DOHH2 (cell line): ENCODE measurements around the gene RFPL3.
"Not testable (repeated sequence)": the region's sequence is repeated elsewhere in the genome, so short reads cannot be mapped to it uniquely, and the experiment has no call there.

Experiments
- H3F3A ChIP-seq: fragments of 200-600 bp; sonication (generic), shearing (Covaris generic); 2 replicates; pipeline ENCODE4 v1.6.0; 2016; ENCODE audit warnings: antibody characterized with exemption, mild to moderate bottlenecking; ENCODE audit not compliant: control insufficient read depth, insufficient read depth
- H3K27ac ChIP-seq: fragments of 200-600 bp; sonication (generic); 2 replicates; pipeline ENCODE4 v1.5.1; 2014; ENCODE audit warnings: low read depth, mild to moderate bottlenecking, low read length, moderate library complexity
- H3K27me3 ChIP-seq: fragments of 200-600 bp; sonication (generic); 2 replicates; pipeline ENCODE4 v1.6.1; 2014; ENCODE audit warnings: mild to moderate bottlenecking, low read length, mixed read lengths; ENCODE audit not compliant: control insufficient read depth
- H3K36me3 ChIP-seq: fragments of 200-600 bp; sonication (generic); 2 replicates; pipeline ENCODE4 v1.6.1; 2014; ENCODE audit warnings: mild to moderate bottlenecking, low read length, moderate library complexity, mixed read lengths; ENCODE audit not compliant: control insufficient read depth
- H3K4me1 ChIP-seq: fragments of 200-600 bp; sonication (generic); 2 replicates; pipeline ENCODE4 v1.6.1; 2014; ENCODE audit warnings: mild to moderate bottlenecking, low read length, mixed read lengths; ENCODE audit not compliant: control insufficient read depth
- H3K4me2 ChIP-seq: fragments of 200-600 bp; sonication (generic); 2 replicates; pipeline ENCODE4 v1.6.0; 2014; ENCODE audit warnings: mild to moderate bottlenecking, low read length, moderate library complexity
- H3K4me3 ChIP-seq: fragments of 200-600 bp; sonication (generic); 2 replicates; pipeline ENCODE4 v1.5.1; 2014; ENCODE audit warnings: mild to moderate bottlenecking, low read length, mixed read lengths
- H3K79me2 ChIP-seq: fragments of 200-600 bp; sonication (generic); 2 replicates; pipeline ENCODE4 v1.6.1; 2014; ENCODE audit warnings: mild to moderate bottlenecking, low read length, mixed read lengths; ENCODE audit not compliant: control insufficient read depth
- H3K9me2 ChIP-seq: fragments of 200-600 bp; sonication (generic); replicated peaks from 2 replicates; pipeline ENCODE4 v1.6.1; 2014; ENCODE audit warnings: mild to moderate bottlenecking, low read length, mixed read lengths; ENCODE audit not compliant: control insufficient read depth
- H3K9me3 ChIP-seq: fragments of 200-600 bp; sonication (generic); 2 replicates; pipeline ENCODE4 v1.6.1; 2014; ENCODE audit warnings: antibody characterized with exemption, low read length, mixed read lengths; ENCODE audit not compliant: control insufficient read depth, insufficient read depth
- H4K20me1 ChIP-seq: fragments of 200-600 bp; sonication (generic); 2 replicates; pipeline ENCODE4 v1.6.0; 2014; ENCODE audit warnings: low read depth, mild to moderate bottlenecking, antibody characterized with exemption, low read length, moderate library complexity; ENCODE audit not compliant: control insufficient read depth, insufficient read depth
- EZH2phosphoT487 ChIP-seq: fragments of 200-600 bp; sonication (generic); IDR thresholded peaks from 2 replicates; pipeline ENCODE4 v1.6.1; 2017; ENCODE audit warnings: borderline replicate concordance, mild to moderate bottlenecking, antibody characterized with exemption, low read length, moderate library complexity, mixed read lengths
- TF ChIP-seq, protein P1 (sequence below): fragments of 200-600 bp; sonication (generic); IDR thresholded peaks from one replicate; pipeline ENCODE4 v1.5.1; 2014; ENCODE audit warnings: antibody characterized with exemption, mild to moderate bottlenecking, low read depth, low read length; ENCODE audit not compliant: poor library complexity, severe bottlenecking

RFPL3 gene

DNA sequence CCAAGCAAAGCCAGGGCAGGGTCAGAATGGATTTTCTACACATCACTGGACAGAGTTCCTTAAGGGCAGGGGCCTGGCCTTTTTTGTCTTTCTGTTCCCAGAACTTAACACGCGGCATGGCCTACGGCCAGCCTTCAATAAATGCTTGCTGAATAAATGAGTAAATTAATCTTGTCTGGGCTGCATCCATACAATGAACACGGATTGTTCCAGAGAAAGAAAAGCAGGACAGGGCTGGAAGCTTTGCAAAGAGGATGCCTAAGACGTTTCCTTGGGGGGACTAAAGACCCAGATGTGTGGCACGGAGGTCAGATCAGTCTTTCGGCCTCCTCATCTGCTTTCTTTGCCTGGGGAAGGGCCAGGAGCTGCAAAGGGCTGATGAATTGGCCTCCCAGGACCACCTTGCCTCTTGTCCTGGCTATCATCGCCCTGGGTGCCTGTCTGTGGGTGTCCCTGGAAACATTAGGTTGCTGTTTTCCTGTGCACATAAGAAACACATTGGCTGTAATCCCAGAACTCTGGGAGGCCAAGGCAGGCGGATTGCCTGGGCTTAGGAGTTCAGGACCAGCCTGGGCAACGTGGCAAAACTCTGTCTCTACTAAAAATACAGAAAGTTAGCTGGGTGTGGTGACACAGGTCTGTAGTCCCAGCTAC is 20.8 kb upstream of the RFPL3 start:
- H3K9me2 ChIP-seq, result no peaks in the 10 kb centered on the region
- no peak overlapping the region for H3K4me3 ChIP-seq
- H3F3A ChIP-seq, result no peaks in the 10 kb centered on the region
- TF ChIP-seq, protein P1, sequence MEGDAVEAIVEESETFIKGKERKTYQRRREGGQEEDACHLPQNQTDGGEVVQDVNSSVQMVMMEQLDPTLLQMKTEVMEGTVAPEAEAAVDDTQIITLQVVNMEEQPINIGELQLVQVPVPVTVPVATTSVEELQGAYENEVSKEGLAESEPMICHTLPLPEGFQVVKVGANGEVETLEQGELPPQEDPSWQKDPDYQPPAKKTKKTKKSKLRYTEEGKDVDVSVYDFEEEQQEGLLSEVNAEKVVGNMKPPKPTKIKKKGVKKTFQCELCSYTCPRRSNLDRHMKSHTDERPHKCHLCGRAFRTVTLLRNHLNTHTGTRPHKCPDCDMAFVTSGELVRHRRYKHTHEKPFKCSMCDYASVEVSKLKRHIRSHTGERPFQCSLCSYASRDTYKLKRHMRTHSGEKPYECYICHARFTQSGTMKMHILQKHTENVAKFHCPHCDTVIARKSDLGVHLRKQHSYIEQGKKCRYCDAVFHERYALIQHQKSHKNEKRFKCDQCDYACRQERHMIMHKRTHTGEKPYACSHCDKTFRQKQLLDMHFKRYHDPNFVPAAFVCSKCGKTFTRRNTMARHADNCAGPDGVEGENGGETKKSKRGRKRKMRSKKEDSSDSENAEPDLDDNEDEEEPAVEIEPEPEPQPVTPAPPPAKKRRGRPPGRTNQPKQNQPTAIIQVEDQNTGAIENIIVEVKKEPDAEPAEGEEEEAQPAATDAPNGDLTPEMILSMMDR, result no peak
- TF ChIP-seq EZH2phosphoT487, result no peak
- H3K4me2 ChIP-seq, result no peak overlapping the region
- H3K9me3 ChIP-seq, result no peaks in the 10 kb centered on the region
- H3K27me3 ChIP-seq, result no peaks in the 10 kb centered on the region
- no peak overlapping the region for H3K27ac ChIP-seq
- H3K36me3 ChIP-seq, result no peaks in the 10 kb centered on the region
- H3K79me2 ChIP-seq, result no peaks in the 10 kb centered on the region
- H3K4me1 ChIP-seq, result no peaks in the 10 kb centered on the region
- H4K20me1 ChIP-seq, result no peaks in the 10 kb centered on the region

- H3K4me1 ChIP-seq, result not testable (repeated sequence)
Observed at GRCh38 chr22:32337425-32337824, 20.2 kb upstream of the RFPL3 start.

GRCh38 chr22:32338757-32339156 is 18.9 kb upstream of the RFPL3 start:
- H3K4me1 ChIP-seq, result no peaks in the 10 kb centered on the region
- no peak overlapping the region for H3K4me2 ChIP-seq
- H3K9me3 ChIP-seq, result no peaks in the 10 kb centered on the region
- H3K27me3 ChIP-seq, result no peaks in the 10 kb centered on the region
- H3K4me3 ChIP-seq, result no peak overlapping the region
- no peaks in the 10 kb centered on the region for H3F3A ChIP-seq
- H3K36me3 ChIP-seq, result no peaks in the 10 kb centered on the region
- H3K27ac ChIP-seq, result no peak overlapping the region
- no peak for TF ChIP-seq EZH2phosphoT487
- TF ChIP-seq, protein P1, result no peak
- H3K79me2 ChIP-seq, result no peaks in the 10 kb centered on the region
- H3K9me2 ChIP-seq, result no peaks in the 10 kb centered on the region
- no peaks in the 10 kb centered on the region for H4K20me1 ChIP-seq

More at GRCh38 chr22:32337425-32337824, 20.2 kb upstream of the RFPL3 start:
- not testable (repeated sequence) for H3F3A ChIP-seq, H3K27me3 ChIP-seq, H3K79me2 ChIP-seq, H3K36me3 ChIP-seq, H3K9me3 ChIP-seq, H3K27ac ChIP-seq, H3K9me2 ChIP-seq, H3K4me2 ChIP-seq, H4K20me1 ChIP-seq, H3K4me3 ChIP-seq

- Histone ChIP-seq H3K4me1 (no peaks in the 10 kb centered on the region), H3K79me2 (no peaks in the 10 kb centered on the region), H3K4me2 (no peak overlapping the region), H3K4me3 (no peak overlapping the region), H3F3A (no peaks in the 10 kb centered on the region), H4K20me1 (no peaks in the 10 kb centered on the region), H3K9me2 (no peaks in the 10 kb centered on the region), H3K9me3 (no peaks in the 10 kb centered on the region), H3K27ac (no peak overlapping the region), H3K36me3 (no peaks in the 10 kb centered on the region), H3K27me3 (no peaks in the 10 kb centered on the region)
- TF ChIP-seq, protein P1, result no peak
- no peak for TF ChIP-seq EZH2phosphoT487
Observed at GRCh38 chr22:32339190-32340012, 18.3 kb upstream of the RFPL3 start.
